Measurements from ENCODE around the gene KLF1.
"Not testable (repeated sequence)": the region's sequence is repeated elsewhere in the genome, so short reads cannot be mapped to it uniquely, and the experiment has no call there.

The KLF1 gene

GRCh38 chr19:12867120-12868099 lies 19.6 kb downstream of the KLF1 start:
- DNase-seq (ENCODE audit: low read depth): peak; percentile 30

GRCh38 chr19:12866416-12867119 lies 20.4 kb downstream of the KLF1 start:
- no peak for DNase-seq (ENCODE audit: low read depth)

- DNase-seq (ENCODE audit: low read depth): no peak
Observed at GRCh38 chr19:12865746-12866415, 21.1 kb downstream of the KLF1 start.

GRCh38 chr19:12864721-12865715 lies 22.0 kb downstream of the KLF1 start:
- DNase-seq (ENCODE audit: low read depth): no peak

GRCh38 chr19:12864143-12864542 lies 22.9 kb downstream of the KLF1 start:
- DNase-seq (ENCODE audit: low read depth): no peak

- no peak for DNase-seq (ENCODE audit: low read depth)
Observed at GRCh38 chr19:12859546-12859945, 27.5 kb downstream of the KLF1 start.

GRCh38 chr19:12858041-12858928 lies 28.7 kb downstream of the KLF1 start:
- DNase-seq (ENCODE audit: low read depth): no peak

- DNase-seq (ENCODE audit: low read depth): no peak
Observed at GRCh38 chr19:12856653-12857052, 30.3 kb downstream of the KLF1 start.

- peak; percentile 59 for DNase-seq (ENCODE audit: low read depth)
Observed at GRCh38 chr19:12847159-12848139, 39.6 kb downstream of the KLF1 start.

- not testable (repeated sequence) for DNase-seq (ENCODE audit: low read depth)
Observed at GRCh38 chr19:12846613-12847012, 40.4 kb downstream of the KLF1 start.

GRCh38 chr19:12843999-12844732 lies 42.8 kb downstream of the KLF1 start:
- DNase-seq (ENCODE audit: low read depth): no peak

- no peak for DNase-seq (ENCODE audit: low read depth)
Observed at GRCh38 chr19:12843328-12843727, 43.7 kb downstream of the KLF1 start.

- DNase-seq (ENCODE audit: low read depth): no peak
Observed at GRCh38 chr19:12842511-12842910, 44.5 kb downstream of the KLF1 start.

GRCh38 chr19:12841094-12841493 lies 45.9 kb downstream of the KLF1 start:
- DNase-seq (ENCODE audit: low read depth): no peak

- no peak for DNase-seq (ENCODE audit: low read depth)
Observed at GRCh38 chr19:12840091-12841079, 46.6 kb downstream of the KLF1 start.

- no peak for DNase-seq (ENCODE audit: low read depth)
Observed at GRCh38 chr19:12838886-12839756, 47.9 kb downstream of the KLF1 start.

Data from T follicular helper cell (primary cell).